HG03108 (cell line): Measurements from ENCODE around the gene DNAH3.
"Not testable (repeated sequence)": the region's sequence is repeated elsewhere in the genome, so short reads cannot be mapped to it uniquely, and the experiment has no call there.

Source experiments
- ATAC-seq: cut with Tn5 transposase; IDR thresholded peaks from one replicate; pipeline ENCODE4 v1.9.1; 2021; ENCODE audit warnings: moderate library complexity; ENCODE audit not compliant: unreplicated experiment

DNAH3 gene

GRCh38 chr16:21009815-21010214, 140.8 kb downstream of the DNAH3 start:
- no peak for ATAC-seq

GRCh38 chr16:21005008-21005407, 145.6 kb downstream of the DNAH3 start:
- ATAC-seq = no peak

- no peak for ATAC-seq
Observed at GRCh38 chr16:21001262-21001661, 149.4 kb downstream of the DNAH3 start.

- no peak for ATAC-seq
Observed at GRCh38 chr16:20997147-20997546, 153.5 kb downstream of the DNAH3 start.

GRCh38 chr16:20995711-20996110, 154.9 kb downstream of the DNAH3 start:
- ATAC-seq = no peak

- not testable (repeated sequence) for ATAC-seq
Observed at GRCh38 chr16:20989496-20990070, 161.1 kb downstream of the DNAH3 start.

- ATAC-seq = no peak
Observed at GRCh38 chr16:20987049-20987448, 163.6 kb downstream of the DNAH3 start.

- no peak for ATAC-seq
Observed at GRCh38 chr16:20984019-20984418, 166.6 kb downstream of the DNAH3 start.

GRCh38 chr16:20976576-20976975, 174.1 kb downstream of the DNAH3 start:
- ATAC-seq = no peak

GRCh38 chr16:20973201-20973600, 177.4 kb downstream of the DNAH3 start:
- not testable (repeated sequence) for ATAC-seq

- no peak for ATAC-seq
Observed at GRCh38 chr16:20971401-20971800, 179.2 kb downstream of the DNAH3 start.

- no peak for ATAC-seq
Observed at GRCh38 chr16:20969386-20969785, 181.3 kb downstream of the DNAH3 start.

- no peak for ATAC-seq
Observed at GRCh38 chr16:20968765-20969164, 181.9 kb downstream of the DNAH3 start.

GRCh38 chr16:20960899-20961298, 189.7 kb downstream of the DNAH3 start:
- no peak for ATAC-seq

GRCh38 chr16:20957153-20957552, 193.5 kb downstream of the DNAH3 start:
- no peak for ATAC-seq

GRCh38 chr16:20956319-20956718, 194.3 kb downstream of the DNAH3 start:
- no peak for ATAC-seq

- ATAC-seq = no peak
Observed at GRCh38 chr16:20954574-20954973, 196.1 kb downstream of the DNAH3 start.

- ATAC-seq = no peak
Observed at GRCh38 chr16:20952139-20952920, 198.3 kb downstream of the DNAH3 start.

- no peak for ATAC-seq
Observed at GRCh38 chr16:20950294-20950693, 200.4 kb downstream of the DNAH3 start.

- ATAC-seq = no peak
Observed at GRCh38 chr16:20949660-20950059, 201.0 kb downstream of the DNAH3 start.

- ATAC-seq = no peak
Observed at GRCh38 chr16:20948444-20948843, 202.2 kb downstream of the DNAH3 start.

- no peak for ATAC-seq
Observed at GRCh38 chr16:20946015-20946629, 204.5 kb downstream of the DNAH3 start.
